AG20443 (cell line): ENCODE data around the gene DMXL1.
"Not testable (repeated sequence)": the region's sequence is repeated elsewhere in the genome, so short reads cannot be mapped to it uniquely, and the experiment has no call there.

Source experiments
- DNase-seq: peaks from one replicate; pipeline ENCODE4 v3.0.0; 2012; ENCODE audit warnings: low spot score, mixed read lengths

DMXL1 gene

GRCh38 chr5:119122474-119122873, 51.6 kb downstream of the DMXL1 start:
- not testable (repeated sequence) for DNase-seq

GRCh38 chr5:119123280-119123679, 52.4 kb downstream of the DMXL1 start:
- DNase-seq: no peak

- DNase-seq: no peak
Observed at GRCh38 chr5:119129770-119130169, 58.9 kb downstream of the DMXL1 start.

GRCh38 chr5:119131530-119132304, 60.8 kb downstream of the DMXL1 start:
- no peak for DNase-seq

GRCh38 chr5:119135743-119136142, 64.9 kb downstream of the DMXL1 start:
- not testable (repeated sequence) for DNase-seq

- no peak for DNase-seq
Observed at GRCh38 chr5:119136666-119137318, 65.9 kb downstream of the DMXL1 start.

- no peak for DNase-seq
Observed at GRCh38 chr5:119153629-119154028, 82.7 kb downstream of the DMXL1 start.

- DNase-seq: no peak
Observed at GRCh38 chr5:119158144-119158543, 87.3 kb downstream of the DMXL1 start.

GRCh38 chr5:119161430-119161829, 90.5 kb downstream of the DMXL1 start:
- DNase-seq: no peak

GRCh38 chr5:119166026-119166425, 95.1 kb downstream of the DMXL1 start:
- DNase-seq: no peak

- DNase-seq: no peak
Observed at GRCh38 chr5:119168401-119168800, 97.5 kb downstream of the DMXL1 start.

- DNase-seq: no peak
Observed at GRCh38 chr5:119171686-119172085, 100.8 kb downstream of the DMXL1 start.

GRCh38 chr5:119174578-119175163, 103.8 kb downstream of the DMXL1 start:
- DNase-seq: no peak

- DNase-seq: no peak
Observed at GRCh38 chr5:119176785-119177184, 105.9 kb downstream of the DMXL1 start.

GRCh38 chr5:119177226-119177625, 106.3 kb downstream of the DMXL1 start:
- DNase-seq: no peak

GRCh38 chr5:119178435-119178834, 107.5 kb downstream of the DMXL1 start:
- no peak for DNase-seq

GRCh38 chr5:119179857-119180641, 109.2 kb downstream of the DMXL1 start:
- no peak for DNase-seq

- not testable (repeated sequence) for DNase-seq
Observed at GRCh38 chr5:119185512-119185911, 114.6 kb downstream of the DMXL1 start.

- no peak for DNase-seq
Observed at GRCh38 chr5:119187776-119188529, 117.1 kb downstream of the DMXL1 start.

GRCh38 chr5:119190470-119191095, 119.7 kb downstream of the DMXL1 start:
- DNase-seq: no peak

GRCh38 chr5:119191944-119192343, 121.1 kb downstream of the DMXL1 start:
- DNase-seq: no peak
